Hepatic stellate cell (primary cell): ENCODE results near the gene LRRC8B.
"Not testable (repeated sequence)": the region's sequence is repeated elsewhere in the genome, so short reads cannot be mapped to it uniquely, and the experiment has no call there.

Experiments used
- DNase-seq: peaks from one replicate; pipeline ENCODE4 v3.0.0; 2011; ENCODE audit warnings: low spot score

Gene LRRC8B

DNA sequence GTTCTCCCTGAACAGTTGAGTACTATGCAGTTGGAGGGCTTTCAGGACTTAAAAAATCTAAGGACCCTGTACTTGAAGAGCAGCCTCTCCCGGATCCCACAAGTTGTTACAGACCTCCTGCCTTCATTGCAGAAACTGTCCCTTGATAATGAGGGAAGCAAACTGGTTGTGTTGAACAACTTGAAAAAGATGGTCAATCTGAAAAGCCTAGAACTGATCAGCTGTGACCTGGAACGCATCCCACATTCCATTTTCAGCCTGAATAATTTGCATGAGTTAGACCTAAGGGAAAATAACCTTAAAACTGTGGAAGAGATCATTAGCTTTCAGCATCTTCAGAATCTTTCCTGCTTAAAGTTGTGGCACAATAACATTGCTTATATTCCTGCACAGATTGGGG, 59.6 kb downstream of the LRRC8B start:
- no peak for DNase-seq

DNA sequence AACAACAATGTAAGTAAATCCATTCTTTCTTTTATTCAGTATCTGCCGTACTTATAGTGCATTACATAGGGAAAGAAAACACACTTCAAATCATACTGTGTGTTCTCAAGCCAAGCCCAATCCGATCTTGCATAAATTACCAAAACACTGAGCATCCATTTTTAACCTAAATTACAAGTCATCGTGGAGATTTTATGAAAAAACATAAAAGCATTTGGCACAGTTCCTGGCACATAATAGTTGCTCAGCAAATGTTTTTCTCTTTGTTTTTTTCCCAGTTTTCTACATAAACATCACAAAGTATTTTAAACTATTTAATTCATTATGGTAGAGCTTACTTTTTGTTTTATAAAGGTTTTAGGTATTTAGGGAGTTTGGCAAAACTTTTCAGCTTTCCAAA, 60.2 kb downstream of the LRRC8B start:
- no peak for DNase-seq

DNA sequence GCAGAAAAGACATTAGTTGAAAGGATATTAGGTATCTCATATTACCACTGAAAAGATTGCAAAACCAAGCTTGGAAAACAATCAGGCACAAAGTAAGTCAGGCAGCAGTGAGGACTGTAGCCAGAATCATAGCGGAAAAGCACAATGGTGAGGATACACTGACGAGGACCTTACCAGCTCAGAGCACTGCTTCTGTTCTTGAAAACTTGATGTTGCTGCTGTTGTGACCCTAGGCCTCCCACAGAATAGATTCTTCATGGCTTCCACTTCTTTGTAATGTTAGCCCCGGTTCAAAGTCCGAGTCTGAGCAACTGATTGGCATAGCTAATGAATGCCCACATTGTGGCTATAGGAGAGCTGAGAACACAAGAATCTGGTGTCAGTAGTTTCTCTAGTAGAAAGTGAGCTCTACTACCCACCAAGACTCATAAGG, 63.1 kb downstream of the LRRC8B start:
- no peak for DNase-seq

DNA sequence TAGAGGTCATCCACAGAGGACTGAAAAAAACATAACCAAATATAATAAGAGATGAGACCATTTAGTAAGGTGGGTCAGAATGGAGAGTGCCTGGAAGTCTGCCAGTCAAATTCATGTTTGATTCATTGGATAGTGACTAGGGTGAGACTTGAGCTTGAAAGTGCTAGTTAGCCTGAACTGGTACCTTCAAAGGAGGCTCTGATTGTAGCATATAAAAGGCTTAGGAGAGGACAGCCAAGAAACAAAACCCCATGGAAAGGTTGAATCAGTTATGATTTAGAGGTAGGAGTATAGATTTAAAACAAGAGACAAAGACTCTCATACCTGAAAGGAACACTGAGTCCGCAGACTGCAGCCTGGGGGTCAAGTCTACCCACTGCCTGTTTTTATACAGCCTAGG, 63.9 kb downstream of the LRRC8B start:
- no peak for DNase-seq

DNA sequence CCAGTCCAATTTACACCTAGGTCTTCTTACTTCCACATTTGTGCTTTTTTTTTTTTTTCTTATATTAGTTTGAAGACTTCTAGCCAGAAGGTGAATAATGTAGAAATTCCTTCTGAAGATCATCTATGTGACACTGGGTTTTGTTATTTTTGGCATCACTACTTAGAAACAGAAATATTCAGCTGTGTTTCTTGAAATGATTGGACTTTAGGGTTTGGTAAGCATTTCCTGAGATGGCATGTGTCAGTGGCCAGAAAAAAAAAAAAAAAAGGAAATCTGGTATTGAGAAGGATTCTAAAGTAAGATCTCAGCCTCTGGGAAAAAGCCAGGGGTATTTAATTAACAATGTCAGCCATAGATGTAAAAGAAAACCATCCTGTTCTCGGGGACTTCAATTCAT, 64.9 kb downstream of the LRRC8B start:
- DNase-seq, result no peak

DNA sequence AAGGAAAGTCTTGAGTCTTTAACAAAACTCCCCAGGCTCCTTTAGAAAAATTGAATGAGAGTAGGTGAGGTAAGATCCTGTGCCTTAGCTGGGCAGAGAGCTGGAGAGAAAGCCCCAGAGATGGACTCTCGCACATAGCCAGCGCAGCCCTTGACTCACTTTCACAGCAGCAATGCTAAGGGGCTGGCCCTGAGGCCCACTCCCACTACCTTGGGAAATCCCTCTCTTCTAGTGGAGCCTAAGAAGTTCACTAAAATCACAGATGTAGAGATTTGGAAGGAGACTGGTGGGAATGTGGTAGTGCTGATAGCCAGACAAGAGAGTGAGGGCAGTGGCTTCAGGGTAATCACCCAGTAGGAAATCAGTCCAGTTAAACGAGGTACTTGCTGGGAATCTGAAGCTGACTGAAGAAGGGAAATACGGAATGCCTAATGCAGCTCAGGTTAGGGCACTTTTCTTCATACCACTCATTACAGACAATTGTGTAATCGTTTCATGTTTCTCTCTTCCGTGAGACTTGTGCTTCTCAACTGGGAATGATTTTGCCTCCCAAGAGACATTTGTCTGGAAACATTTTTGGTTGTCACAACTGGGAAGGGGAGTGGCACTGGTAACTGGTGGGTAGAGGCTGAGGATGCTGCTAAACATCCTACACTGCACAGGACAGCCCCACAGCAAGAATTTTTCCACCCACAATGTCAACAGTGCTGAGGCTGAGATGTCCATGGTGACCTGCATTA, 65.9 kb downstream of the LRRC8B start:
- no peak for DNase-seq

DNA sequence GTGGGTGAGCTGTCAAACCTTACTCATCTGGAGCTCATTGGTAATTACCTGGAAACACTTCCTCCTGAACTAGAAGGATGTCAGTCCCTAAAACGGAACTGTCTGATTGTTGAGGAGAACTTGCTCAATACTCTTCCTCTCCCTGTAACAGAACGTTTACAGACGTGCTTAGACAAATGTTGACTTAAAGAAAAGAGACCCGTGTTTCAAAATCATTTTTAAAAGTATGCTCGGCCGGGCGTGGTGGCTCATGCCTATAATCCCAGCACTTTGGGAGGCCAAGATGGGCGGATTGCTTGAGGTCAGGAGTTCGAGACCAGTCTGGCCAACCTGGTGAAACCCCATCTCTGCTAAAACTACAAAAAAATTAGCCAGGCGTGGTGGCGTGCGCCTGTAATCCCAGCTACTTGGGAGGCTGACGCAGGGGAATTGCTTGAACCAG, 68.3 kb downstream of the LRRC8B start:
- DNase-seq, result not testable (repeated sequence)

DNA sequence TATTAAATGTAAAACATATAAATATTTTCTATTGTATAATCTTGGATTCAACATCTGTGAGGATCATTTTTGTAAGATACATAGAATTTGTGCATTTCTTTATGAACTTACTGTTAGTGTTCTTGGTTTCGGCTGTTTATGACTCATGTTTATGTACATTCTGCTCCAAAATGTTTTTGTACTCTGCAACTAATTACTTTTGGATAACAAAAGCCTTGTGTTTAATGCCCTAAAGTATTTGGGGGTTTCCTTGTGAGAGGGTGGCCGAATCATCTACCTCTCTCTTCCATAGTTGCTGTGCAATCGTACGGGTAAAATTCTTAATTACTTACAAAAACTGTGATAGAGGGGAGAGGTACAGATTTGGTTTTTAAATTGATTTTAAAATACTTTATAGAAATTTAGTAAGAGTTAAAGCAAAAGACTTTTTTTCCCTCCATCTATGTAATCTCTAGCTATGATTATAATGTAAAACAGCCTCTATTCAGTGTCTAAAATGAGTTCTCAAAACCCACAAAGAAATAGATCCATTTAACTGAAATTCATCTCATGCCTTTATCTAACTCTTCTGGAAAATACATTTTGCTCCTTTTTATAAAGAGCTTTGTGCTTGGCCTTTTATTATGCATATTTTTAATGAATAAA, 69.6 kb downstream of the LRRC8B start:
- DNase-seq, result no peak

DNA sequence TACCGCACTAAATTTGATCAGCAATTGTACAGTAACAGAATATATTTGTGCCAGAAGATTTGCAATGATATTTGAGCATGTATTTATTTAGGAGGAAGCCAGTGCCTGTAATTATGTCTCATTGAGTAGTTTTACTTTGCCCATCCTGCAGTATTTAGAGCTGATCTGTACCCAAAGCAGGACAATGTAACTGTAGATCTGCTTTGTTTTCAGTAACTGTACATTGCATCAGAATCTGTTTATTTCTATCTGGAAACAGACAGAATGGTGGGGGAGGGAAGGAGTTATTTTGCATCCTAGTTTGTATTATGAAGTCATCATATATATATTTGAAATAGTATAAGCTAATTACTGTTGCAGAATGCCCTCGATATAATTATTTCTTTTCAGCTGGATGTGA, 72.1 kb downstream of the LRRC8B start:
- no peak for DNase-seq

DNA sequence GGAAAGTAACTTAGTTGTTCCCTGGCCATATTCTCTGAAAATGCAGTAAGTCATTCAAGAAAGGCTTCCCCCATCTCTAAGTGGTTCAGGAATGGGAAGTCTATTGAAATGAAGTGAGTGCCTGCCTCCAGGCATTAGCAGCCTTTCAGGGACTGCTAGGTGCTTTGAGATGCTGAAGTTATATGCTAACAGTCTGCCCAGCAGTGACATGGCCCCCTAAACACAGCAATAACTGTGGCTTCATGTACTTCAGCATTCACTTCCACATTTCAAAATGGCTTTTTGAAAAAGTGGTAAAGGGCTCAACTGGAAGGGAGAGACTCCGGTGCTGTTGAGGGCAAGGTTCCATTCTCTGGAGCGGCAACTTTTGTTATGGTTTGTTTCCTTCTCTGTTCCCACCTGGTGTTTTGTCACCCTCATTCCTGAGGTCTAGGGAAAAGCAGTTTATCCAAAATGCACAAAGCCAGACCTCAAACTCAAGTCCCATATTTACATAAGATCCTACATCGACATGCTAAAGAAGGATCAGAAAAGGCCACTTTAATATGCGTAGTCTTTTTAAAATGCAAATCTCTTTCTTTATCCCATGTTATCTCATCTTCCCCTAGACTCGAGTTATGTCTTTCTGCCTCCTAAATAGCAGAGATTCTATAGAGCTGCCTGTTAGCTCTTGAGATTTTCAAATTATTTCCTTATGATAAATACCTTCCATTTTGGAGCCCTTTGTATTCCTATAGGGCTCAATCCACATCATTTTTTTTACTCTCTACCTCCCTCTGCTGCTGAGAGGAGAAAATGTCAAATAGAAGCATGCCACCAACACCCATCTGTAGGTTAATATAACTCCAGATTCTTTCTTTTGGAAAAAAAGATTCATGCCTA, 74.1 kb downstream of the LRRC8B start:
- peak; percentile 29 for DNase-seq

DNA sequence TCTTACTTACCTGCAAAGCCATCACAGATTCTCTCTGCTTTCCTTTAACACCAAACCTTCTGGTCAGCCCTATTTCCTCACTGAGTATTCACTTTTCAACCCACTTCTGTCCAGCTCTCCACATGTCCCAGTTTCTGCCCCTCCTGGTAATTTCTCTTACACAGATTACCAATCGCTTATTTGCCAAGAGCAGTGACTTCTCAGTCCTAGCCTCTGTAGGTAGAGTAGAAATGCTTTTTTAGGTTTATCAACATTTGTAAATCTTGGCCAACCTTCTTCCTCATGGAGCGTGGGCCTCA, 74.7 kb downstream of the LRRC8B start:
- no peak for DNase-seq

DNA sequence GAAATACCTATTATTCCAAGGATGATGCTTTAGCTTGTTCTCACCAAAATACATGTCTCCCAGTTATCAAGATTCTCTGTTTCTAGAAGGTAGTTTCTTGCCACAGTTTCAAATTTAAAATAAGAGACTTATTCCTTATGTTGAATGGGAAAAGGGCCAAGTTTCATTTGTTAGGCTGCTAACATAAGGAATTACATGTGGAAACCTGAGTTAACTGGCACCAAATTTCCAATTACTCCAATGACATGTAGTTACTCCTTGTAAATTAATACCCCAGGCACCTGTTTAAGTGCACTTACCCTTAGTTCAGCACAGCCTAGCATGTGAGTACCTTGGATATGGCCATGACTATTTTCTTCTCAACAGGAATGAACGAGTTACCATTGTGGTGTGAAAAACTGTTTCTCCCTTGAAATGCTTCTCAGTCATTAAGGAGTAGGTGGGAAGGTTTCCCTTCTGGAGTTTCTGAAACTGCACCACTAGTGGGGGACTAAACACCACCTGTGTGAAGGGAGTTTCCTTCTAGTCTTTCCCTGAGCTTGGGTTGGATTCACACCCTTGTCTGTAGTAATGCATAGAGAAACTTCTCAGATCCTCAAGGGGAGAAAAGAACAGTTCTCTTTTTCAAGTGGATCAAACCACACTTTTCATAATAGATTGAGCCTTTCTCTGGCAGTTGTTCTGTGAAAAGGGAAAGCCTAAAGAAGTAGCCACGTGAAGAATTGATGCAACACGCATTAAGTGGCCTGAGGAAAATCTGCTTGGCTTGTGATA, 76.0 kb downstream of the LRRC8B start:
- DNase-seq, result no peak

DNA sequence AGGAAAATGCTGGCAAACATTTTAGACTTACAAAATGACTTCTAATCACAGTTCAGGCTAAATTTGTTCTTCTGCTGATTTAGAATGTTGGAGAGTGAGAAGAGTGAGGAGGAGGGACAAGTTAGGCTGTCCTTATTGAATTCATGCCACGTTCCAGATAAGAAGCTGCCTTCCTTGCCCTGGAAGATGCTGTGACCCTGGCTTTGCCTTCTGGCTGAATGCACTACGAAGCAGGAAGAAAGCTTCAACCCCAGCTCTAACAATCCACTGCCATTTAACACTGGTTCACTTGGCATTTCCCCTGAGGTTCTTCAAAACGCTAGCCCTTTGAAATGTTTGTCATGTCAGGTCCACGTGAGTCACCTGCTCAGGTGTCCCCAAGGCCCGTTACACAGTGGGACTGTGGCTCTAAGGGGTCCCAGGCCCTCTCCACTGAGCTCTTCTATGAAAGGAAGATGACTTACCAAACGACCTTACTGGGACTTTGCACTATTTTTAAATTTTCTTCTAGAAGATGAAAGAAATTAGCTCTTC, 78.3 kb downstream of the LRRC8B start:
- no peak for DNase-seq

DNA sequence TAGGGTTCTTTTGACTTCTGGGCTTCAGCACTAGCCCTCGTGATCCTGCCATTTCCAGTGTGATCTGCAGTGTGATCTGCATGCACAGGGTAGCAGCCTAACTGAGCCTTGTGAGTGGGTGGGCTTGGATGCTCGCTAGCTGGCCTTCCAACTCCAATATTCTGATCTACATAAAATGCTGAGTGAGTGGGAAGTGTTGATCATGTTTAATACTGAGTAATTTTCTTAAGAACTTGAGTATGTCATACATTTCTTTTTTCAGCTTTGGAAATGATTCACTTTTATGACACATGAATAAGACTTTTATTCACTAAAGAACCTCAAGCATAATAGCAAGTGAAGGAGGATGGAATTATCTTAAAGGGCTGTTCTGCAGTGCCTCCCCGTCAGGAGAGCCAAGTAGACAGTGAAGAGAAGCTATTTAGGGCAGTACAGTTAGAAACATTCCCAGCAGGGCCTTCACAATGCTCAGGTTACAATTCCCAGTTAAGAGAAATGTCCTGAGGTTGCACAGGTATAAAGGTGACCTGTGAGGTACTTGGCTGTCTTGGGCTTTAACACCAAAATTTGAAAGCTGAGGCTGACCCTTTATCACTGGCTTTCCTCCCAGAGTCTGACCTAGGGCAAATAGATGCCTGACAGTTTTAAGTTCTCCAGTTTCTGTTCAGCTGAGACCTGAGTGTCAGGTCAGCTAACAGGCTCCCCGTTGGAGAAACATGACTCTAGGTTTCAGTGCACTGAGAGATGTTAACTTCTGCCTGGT, 79.2 kb downstream of the LRRC8B start:
- DNase-seq, result peak; percentile 22

DNA sequence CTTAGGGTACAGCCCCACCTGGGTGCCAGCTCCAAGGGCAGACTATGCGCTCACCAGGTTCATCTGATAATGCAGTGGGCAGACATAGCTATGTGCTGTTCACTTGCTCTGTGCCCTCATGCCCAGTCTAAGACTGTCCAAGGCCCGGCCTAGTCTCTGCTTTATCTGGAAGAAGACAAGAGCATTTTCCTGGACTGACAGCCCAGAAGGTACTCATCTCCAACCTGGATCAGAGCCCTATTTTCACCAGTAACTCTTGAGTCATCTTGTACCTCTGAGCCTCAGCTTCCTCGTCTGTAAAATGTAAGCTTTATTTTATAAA, 79.7 kb downstream of the LRRC8B start:
- DNase-seq, result no peak

DNA sequence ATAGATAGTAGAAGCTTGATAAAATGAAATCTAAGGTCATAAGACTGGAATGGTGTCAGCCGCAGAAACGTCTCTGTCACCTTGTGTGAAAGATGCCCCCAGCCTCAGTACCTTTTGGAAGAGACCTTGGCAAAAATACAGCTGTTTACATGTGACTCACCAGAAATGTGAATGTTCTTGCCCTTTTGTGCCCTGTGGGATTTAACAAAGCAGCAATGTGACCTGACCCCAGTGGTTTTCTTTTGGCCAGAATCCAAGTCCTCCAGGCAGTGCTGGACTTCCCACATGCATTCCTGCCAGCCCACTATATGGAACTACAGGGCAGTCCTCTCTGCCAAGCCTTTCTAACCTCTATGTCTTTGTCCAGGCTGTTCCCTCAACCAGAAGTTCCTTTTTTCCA, 81.1 kb downstream of the LRRC8B start:
- no peak for DNase-seq

DNA sequence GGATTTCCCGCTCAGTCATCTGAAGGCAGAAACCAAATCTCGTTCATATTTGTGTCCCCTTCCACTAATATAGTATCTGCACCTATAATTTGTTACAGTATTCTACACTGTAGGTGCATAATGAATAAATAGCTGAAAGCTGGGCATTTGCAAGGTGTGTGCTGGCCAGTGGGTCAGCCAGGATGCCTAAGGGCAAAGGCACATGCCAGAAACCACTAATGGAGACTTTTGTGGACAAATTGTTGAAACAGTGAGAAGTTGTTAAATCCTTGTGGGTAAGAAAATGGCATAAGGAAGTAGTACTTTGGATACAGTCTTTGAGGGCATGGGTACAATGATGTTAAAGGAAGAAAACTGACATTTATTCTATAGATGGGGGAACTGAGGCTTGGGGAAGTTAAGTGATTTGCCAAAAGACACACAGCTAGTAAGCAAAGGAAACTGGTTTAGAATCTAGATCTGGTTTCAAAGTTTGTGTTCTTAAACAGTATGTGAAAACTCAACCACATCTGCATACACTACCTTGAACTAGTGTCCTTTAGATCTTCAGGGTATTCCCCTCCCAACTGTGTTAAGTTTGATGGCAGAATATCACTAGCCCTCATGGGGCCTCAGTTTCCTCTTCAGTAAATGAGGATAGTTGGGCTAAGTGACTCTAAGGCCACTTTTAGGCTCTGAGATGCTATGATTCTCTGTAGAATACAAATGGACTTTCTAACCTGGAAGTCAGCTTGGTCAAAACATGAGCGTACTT, 81.8 kb downstream of the LRRC8B start:
- no peak for DNase-seq

DNA sequence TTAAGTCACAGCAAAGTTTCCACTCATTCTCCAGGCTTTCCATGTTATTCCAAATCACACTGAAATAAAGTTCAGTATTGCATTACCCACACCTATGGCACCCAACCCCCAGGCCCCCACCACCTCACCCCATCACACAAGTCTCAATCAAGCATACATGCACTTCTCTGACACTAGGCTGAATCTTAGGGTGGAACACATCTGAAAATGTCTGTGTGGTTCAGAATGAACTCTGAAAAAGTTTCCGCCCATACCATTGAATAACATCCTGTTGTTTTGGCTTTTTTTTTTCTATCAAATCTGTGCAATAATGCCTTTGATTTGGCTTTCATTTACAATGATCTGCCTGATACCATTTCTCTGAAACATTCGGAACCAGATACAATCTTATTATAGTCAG, 82.5 kb downstream of the LRRC8B start:
- DNase-seq, result no peak

DNA sequence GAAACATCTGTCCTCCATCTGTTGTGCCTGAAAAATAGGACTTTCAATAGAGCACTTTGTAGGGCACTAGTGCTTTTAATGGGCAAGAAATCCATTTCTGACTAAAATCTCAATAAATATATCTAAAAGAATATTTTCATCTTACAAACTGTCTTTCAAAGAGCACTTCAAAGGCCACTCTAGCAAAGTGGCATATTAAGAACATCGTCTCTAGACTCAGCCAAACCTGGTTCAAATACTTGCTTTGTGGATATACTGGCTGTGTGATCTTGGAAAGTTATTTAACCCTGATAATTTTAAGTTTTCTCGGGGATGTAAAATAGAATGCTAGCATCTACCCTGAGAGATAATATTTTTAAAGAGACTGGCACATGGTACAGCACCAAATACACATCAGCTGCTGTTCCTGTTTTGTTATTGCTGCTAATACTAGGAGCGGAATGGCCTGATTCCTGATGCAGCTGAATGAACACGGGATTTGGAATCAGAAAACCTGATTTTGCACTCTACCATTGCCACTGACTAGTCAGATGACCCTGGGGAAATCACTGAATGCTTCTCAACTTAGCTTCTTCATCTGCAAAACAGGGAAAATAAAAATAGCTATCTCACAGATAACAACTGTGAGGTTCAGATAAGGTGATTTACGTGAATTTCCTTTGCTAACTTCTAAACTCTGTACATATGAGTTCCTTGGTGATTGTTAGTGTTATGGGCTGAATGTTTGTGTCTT, 83.1 kb downstream of the LRRC8B start:
- no peak for DNase-seq
